Embryonic facial prominence (tissue), 1 donor: ENCODE results near the gene KHDRBS2.
"Not testable (repeated sequence)": the region's sequence is repeated elsewhere in the genome, so short reads cannot be mapped to it uniquely, and the experiment has no call there.

Source experiments
- DNase-seq: peaks from one replicate; pipeline ENCODE4 v3.0.0-alpha.2; 2016; ENCODE audit errors: extremely low spot score

The KHDRBS2 gene

DNA sequence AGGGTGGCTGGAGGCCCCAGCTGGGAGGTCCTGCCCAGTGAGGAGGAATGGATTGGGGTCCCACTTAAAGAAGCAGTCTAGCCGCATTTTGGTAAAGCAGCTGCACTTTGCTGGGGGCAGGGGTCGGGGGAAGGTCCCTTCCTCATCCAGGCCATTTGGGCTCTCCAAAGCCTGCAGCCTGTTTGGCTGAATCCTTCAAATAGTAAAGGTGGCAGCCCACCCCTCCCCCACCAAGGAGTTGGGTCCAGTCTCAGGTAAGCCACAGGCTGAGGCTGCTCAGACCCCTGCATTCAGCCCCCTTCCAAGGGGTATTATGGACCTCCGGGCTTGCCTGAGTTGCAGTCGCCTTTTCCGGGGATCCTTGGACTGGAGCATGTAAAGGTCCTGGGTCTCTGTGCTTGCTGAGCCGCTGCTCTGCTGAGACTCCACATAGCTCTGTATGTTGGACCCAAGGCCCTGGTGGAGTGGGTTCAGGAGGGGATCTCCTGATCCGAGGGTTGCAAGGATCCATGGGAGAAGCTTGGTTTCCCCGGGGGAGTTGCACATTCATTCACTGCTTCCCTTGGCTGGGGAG is 417.4 kb downstream of the KHDRBS2 start:
- no peak for DNase-seq

DNA sequence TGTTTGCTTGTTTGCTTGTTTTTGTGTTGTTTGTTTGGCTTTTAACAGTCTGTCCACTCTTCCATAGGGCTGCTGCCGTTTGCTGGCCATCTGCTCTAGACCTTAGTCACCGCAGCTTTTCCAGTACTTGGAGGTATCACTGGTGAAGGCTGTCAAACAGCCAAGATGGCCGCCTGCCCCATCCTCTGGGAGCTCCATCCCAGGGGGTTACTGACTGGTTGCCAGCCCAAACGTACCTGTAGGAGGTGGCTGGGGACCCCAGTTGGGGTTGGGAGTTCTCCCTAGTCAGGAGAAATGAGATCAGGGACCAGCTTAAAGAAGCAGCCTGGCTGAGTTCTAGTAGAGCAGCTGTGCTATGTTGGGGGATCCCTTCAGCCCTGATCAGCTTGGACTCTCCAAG is 418.4 kb downstream of the KHDRBS2 start:
- no peak for DNase-seq

DNA sequence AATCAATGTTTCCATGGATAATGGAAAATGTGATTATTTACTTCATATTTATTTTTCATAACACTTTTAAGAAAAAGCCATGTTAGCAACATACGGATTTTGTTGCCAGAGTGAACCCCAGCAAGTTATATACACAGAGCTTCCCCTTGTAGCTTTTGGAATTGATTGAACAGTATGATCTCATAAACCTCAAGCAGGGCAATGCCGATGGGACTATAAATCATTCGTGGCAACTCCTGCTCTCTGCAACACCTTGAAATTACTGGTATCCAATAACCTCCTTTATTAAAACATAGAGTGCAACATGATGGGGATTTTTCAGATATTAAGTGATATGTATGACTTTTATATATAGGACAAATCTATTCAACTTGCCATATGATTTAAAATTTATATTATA is 428.5 kb downstream of the KHDRBS2 start:
- DNase-seq, result no peak

DNA sequence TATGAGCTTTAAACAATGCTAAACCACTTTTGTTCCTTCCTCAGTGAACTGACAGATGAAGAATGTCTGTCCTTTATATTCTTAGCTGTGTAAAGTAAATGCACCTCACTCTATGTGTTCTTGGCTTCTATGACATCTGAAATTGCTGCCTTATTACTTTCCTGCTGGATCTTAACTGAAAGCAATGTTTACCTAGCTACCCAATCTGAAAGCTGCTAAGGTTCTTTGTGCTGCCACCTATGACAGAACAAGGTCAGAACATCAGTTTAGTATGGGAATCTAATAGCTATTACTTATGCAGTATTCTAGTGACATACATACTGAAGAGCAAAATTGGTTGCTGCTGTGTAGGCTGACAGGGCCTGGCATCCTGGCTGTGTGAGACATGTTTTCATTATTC is 444.1 kb downstream of the KHDRBS2 start:
- DNase-seq, result no peak

DNA sequence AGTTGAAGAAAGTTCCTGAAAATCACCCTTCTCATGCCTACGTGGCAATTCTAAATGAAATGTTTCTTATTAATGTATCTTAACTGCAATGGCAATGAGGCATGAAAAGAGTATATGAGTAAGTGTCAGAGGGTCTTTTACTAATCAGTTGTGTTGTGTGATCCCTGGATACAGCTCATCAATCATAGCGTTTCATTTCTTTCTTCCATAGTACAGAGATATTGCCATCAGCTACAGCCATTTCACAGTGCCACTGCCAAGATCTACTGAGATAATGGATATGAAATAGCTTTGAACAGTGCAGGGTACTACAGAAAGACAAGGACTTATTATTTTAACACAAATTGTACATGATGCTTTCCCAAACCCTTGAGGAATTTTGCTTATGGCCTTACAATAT is 450.8 kb downstream of the KHDRBS2 start:
- DNase-seq, result no peak

DNA sequence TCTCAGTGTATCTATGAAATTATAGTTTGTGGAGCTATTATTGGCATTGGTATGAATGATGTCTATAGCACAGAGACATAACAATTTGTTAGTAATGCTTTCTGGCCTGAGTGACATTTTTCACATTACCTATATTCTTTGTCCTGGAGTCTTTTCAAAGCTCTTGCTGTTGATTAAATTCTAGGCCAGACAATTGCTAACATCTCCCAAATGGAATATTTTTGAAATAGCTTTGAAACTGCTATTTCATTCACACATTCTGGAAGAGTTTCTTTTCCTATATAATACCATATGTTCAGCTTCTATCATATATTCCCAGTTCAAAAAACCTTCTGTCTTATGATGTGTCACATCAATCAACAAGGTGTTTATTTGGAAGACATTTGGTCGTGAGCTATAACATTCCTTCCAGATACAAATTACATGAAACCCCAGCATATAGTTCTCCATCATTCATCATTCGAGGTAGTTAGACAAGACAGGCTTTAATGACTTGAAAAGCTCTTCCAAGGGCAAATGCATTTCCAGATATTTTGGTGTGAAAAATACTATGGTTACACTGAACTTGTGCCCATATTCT is 452.8 kb downstream of the KHDRBS2 start:
- DNase-seq, result no peak

DNA sequence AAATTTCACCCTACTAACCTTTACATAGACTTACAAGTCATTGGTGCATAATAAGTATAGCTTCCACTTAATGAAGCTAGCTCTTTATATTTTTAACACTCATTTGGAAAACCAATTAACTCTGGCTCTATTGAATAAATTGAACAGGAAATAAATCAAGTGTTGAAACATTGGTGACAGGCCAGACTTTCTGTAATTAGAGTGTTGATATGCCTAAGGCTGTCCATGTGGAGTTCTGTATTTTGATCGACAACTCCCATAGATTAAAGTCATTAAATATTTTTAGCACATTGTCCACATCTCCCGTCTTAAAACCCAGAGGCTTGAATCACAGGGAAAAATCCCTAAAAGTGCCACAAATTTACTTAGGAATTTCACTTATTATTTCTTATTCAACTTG is 468.3 kb downstream of the KHDRBS2 start:
- no peak for DNase-seq

DNA sequence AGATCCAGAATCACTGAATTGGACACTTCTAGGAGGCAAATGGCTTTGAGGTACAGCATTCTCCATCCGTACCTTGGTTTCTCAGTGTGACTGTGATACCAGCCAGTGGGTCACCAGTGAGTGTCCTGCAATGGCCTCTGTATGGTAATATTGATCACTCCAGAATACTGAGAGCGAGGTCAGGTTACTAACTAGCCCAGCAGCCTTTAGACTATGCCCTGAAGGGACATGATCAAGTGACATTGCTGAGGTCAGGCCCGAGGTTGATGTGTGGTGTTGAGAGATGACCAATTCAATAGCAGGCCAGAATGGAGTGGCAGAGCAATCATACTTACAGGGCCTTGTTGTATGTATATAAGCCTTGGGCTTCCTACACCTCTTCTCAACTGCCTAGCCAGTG is 476.0 kb downstream of the KHDRBS2 start:
- no peak for DNase-seq

DNA sequence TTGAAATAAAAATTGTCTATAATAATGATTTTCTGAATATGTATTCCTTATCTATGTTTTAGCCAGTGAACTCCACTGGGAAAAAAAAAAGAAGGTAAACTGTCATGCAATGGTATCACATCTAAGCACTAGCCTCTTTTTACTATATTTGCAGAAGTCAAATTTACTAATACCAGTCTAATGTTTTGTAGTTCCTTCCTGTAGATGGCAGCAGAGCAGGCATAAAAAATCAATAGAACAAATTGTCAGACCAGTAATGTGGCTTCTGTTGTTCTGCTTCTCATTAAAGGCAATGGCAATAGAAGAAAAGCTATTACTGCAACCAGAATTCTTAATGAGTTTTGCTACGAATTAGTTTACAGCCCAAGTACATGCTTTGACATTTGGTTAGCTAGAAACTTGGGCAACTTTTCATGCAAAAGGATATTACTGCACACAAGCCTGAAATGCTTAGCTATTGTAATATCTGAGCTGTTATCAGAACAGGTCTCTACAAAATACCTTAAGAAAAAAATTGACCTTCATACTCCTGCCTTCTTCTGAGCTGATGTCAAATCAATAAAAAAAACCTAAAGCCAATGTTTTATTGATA is 476.9 kb downstream of the KHDRBS2 start:
- peak; percentile 12 for DNase-seq

DNA sequence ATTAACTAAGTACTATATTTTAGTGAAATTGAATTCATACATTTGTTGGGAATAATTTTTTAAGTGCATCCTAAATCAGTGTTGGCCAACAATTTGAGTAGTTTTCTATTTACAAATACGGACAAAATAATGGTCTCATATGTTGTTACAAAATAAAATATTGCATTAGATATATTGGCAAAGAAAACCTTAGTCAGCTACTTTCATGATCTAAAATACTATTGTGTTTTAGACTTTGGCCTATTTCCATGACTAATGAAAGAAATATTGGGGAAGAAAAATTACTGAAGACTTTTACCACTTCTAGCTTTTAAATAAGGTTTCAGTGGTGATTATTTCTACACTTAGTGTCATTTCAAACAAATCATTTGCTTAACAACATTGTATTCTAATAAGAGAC is 498.0 kb downstream of the KHDRBS2 start:
- DNase-seq, result no peak

DNA sequence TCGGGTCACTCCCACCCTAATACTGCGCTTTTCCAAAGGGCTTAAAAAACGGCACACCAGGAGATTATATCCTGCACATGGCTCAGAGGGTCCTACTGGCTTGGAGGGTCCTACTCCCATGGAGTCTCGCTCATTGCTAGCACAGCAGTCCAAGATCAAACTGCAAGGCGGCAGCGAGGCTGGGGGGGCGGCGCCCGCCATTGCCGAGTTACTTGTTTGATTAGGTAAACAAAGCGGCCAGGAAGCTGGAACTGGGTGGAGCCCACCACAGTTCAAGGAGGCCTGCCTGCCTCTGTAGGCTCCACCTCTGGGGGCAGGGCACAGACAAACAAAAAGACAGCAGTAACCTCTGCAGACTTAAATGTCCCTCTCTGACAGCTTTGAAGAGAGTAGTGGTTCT is 516.6 kb downstream of the KHDRBS2 start:
- not testable (repeated sequence) for DNase-seq

DNA sequence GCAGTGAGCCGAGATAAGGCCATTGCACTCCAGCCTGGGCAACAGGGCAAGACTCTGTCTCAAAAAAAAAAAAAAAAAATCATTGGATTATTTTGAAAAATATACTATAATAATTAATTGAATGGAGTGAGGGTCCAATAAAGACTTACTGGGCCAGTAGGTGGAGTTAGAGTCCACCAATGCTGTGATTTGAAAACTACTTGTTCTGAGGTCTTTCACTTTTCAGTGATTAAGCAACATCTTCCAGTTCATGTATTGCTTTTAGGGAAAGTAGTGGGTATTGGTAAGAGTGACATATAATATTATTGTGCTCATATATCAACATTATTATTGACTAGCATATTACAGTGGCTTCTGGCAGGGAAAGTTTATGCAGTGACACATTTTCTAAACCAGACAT is 530.3 kb downstream of the KHDRBS2 start:
- no peak for DNase-seq

DNA sequence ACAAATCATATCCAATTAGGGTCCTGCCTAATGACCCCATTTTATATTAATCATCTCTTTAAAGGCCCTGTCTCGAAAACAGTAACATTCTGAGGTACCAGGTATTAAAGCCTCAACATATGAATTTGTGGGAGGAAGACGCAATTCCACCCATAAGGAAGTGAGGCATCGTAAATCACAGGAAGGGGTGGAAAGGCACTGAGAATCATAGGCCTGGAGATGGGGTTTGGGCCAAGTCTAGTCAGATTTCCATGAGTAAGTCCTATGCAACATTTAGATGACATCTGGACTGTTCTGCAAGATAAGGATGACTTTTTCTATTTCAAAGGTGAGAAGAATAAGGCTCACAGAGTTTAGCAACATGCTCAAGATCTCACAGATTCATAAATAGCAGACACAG is 534.0 kb downstream of the KHDRBS2 start:
- no peak for DNase-seq

DNA sequence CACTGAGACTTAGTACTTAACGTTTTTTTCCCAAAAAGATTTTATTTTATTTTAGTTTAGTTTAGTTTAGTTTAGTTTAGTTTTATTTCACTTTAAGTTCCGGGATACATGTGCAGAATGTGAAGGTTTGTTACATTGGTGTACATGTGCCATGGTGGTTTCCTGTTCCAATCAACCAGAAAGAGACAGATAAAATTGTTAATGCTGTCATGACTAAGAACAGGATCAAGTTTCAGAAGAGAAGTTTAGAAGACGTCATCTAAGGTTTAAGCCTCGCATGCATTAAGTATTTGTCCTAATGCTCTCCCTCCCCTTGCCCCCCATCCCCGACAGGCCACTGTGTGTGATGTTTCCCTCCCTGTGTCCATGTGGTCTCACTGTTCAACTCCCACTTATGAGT is 540.0 kb downstream of the KHDRBS2 start:
- no peak for DNase-seq

DNA sequence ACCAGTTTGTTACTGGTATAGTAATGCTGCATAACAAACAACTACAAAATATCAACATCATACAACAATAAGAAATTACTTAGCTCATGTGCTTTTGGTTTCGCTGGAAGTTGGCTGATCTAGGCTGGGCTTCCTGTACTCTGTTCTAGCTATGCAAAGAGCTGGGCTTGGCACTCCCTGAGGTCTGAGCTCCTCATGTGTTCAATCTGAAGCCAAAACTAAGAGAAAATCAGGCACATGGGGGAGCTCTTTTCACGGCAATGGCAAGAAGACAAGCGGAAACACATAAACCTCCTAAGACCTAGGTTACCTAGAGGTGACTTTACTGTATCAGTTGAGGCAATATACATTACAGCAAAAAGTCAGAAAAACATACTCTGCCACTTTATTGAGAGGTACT is 574.2 kb downstream of the KHDRBS2 start:
- no peak for DNase-seq

DNA sequence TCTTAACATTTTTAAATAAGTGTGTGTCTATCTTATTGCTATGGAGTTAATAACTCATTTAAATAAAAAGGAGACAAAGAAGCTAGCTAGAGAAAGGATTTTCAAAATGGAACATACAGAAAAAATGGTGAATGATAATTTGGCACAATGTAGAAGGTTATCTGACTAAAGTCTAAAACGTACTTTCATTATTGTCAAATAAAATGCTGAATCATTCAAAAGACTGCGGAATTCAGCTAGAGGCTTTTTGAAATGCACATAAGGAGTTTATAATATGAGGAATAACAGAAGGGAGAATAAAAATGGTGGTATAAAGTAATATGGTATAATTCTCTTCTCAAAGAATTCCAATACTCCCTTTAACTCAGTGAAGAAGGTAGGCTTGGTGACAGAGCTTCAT is 597.9 kb downstream of the KHDRBS2 start:
- no peak for DNase-seq

DNA sequence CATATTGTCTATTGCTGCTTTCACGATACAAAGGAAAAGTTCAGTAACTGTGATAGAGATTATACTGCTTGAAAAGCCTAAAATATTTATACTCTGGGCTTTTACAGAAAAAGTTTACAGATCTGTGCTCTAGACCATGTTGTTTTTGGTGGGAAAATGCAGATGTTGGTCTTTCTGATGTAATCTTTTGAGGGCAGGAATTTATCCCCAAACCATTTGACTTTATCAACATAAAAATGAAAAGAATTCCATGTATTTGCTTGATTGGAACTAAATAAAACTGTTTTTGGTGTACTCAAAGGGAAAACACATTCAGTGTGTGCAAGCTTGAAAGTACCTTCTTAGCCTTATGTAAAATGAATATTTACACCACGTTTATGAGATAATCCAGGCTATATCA is 603.5 kb downstream of the KHDRBS2 start:
- no peak for DNase-seq

DNA sequence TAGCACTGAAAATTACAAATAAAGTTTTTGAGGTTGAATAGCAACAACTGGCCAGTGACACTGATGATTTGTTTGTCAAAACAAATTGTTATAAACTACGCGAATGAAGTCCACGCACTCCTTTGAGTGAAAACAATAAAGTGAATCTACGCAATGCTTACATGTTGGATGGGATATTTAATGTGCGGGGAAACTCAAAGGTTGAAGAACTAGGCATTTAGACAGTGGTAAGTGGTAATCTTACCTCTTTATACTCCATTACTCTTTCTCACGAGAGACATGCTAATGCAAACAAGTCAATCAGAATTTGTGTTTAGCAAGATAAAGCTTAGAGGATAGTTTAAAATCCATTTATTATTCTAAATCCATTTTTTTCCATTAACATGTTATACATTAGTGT is 606.4 kb downstream of the KHDRBS2 start:
- no peak for DNase-seq

DNA sequence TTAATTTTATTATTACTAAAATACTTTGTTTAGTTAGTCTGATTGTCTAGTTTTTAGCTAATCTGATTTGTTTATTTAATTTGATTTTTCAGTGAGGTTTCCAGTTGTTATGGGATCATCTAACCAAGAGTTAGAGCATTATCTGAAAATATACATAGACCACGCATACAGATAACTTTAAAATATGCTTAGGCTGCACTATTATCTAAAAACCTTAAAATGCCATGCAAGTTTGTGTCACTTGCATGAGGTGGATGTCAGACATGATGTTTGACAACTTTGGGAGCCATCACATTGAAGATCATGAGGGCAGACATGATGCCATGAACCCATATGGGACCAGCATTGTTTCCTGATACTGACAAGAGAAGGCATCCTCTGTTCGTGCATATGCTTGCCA is 610.3 kb downstream of the KHDRBS2 start:
- no peak for DNase-seq

DNA sequence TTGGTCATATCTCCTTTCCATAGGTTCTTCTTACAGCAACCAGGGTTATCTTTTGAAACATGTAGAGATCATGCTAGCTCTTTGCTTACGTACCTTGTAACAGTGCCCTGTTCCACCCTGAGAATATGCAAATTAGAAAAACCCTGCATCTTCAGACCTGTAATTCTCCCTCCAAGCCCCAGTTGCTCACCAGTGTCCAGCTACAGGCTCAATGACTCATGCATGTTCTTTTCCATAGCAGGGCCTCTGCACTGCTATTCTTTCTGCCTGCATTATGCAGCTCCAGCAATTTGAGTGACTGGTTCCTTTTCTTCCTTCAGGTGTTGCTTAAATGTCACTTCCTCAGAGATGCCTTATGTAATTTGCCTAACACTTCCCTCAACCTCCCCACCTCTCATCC is 636.2 kb downstream of the KHDRBS2 start:
- DNase-seq, result no peak

DNA sequence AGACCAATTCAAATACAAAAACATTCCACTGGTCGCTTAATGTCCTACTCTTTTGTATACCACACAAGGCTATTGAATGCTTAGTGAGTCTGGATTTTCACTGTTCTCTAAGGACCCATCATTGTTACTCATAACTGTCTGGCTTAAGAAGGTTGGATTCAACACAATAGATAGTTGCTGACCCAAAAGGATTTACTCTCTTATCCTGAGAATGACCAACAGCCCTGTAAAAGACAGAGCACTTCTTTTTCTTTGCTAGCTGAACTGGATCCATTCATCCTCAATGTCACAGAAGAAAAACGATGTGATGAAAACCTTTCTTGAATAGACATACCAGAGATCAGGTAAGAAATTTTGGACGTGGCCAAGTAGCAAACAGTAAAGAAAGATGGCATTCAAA is 645.6 kb downstream of the KHDRBS2 start:
- no peak for DNase-seq
